Endothelial cell of umbilical vein (primary cell): ENCODE measurements around the gene CERS6. TPM values are rescaled to one million over a fixed set of nuclear protein-coding genes. Genes with fewer than 3 reads are reported as not detected.

Experiments used
- BruUV-seq: library from RNA; stranded (reverse); fragments of 400-500 nt; replicated peaks from 2 replicates; lab custom pipeline; 2021; lab: Mats Ljungman, UMichigan
- CTCF ChIA-PET: fragments of 300-600, 350-600 bp; sonication (Branson Sonifier 250); formaldehyde crosslinking; loops from one replicate; lab custom pipeline; 2021; ENCODE audit warnings: antibody characterized with exemption, inconsistent platforms; lab: Charles Lee
- POLR2A ChIA-PET: fragments of 300-600, 350-600 bp; sonication (Branson Sonifier 250); formaldehyde crosslinking; loops from one replicate; lab custom pipeline; 2021; ENCODE audit warnings: antibody characterized with exemption, inconsistent platforms; lab: Charles Lee
- DNase-seq: peaks from one replicate; pipeline ENCODE4 v3.0.0-alpha.2; 2011; ENCODE audit warnings: low read depth, low spot score
- FAIRE-seq: peaks from 2 replicates; lab custom pipeline; 2011; peaks lifted over from hg19 to GRCh38; lab: Jason Lieb, UNC
- H2AFZ ChIP-seq: 2 replicates; pipeline ENCODE4 v1.6.0; 2012; ENCODE audit warnings: low read depth, low read length, control low read depth, inconsistent platforms
- H3K27ac ChIP-seq: 2 replicates; pipeline ENCODE4 v1.5.1; 2011; ENCODE audit warnings: low read depth, mild to moderate bottlenecking, control low read depth, low read length, moderate library complexity; ENCODE audit not compliant: insufficient read depth
- H3K27me3 ChIP-seq, 2 experiments: 2 replicates each; pipeline versions ENCODE4 v1.6.0 to v1.6.1; 2011; ENCODE audit warnings: low read length in 2 of 2, mixed read lengths in 1 of 2; ENCODE audit not compliant: control insufficient read depth in 2 of 2, insufficient read depth in 2 of 2
- H3K36me3 ChIP-seq, 2 experiments: 2 replicates in 1 of 2; 3 replicates in 1 of 2; pipeline ENCODE4 v1.5.1; 2011; ENCODE audit warnings: low read length in 2 of 2, mild to moderate bottlenecking in 1 of 2, moderate library complexity in 1 of 2; ENCODE audit not compliant: control insufficient read depth in 2 of 2, insufficient read depth in 2 of 2; ENCODE audit errors: extremely low read depth in 1 of 2
- H3K4me1 ChIP-seq: 3 replicates; pipeline ENCODE4 v1.5.1; 2011; ENCODE audit warnings: mild to moderate bottlenecking, low read length; ENCODE audit not compliant: control insufficient read depth, insufficient read depth; ENCODE audit errors: extremely low read depth
- H3K4me2 ChIP-seq: 2 replicates; pipeline ENCODE4 v1.6.1; 2011; ENCODE audit warnings: low read length, control low read depth, mixed read lengths; ENCODE audit not compliant: insufficient read depth
- H3K4me3 ChIP-seq, 3 experiments: fragments of 200-600 bp in 1 of 3; sonication (generic), shearing (Covaris generic) in 1 of 3; replicated peaks in 1 of 3; 2 replicates each; pipeline ENCODE4 v1.5.1; 2011 to 2016; ENCODE audit warnings: control low read depth in 3 of 3, low read length in 3 of 3, mild to moderate bottlenecking in 2 of 3, inconsistent platforms in 1 of 3, low read depth in 1 of 3, moderate library complexity in 1 of 3; ENCODE audit not compliant: insufficient read depth in 1 of 3
- H3K79me2 ChIP-seq: 2 replicates; pipeline ENCODE4 v1.6.0; 2012; ENCODE audit warnings: low read length, inconsistent platforms; ENCODE audit not compliant: control insufficient read depth, insufficient read depth
- H3K9ac ChIP-seq: replicated peaks from 2 replicates; pipeline ENCODE3; 2011; ENCODE audit warnings: low read length, control low read depth; ENCODE audit not compliant: insufficient read depth; ENCODE audit errors: extremely low read depth
- H3K9me1 ChIP-seq: replicated peaks from 3 replicates; pipeline ENCODE4 v1.6.0; 2011; ENCODE audit warnings: mild to moderate bottlenecking, low read length; ENCODE audit not compliant: control insufficient read depth, insufficient read depth; ENCODE audit errors: extremely low read depth
- H3K9me3 ChIP-seq: replicated peaks from 2 replicates; pipeline ENCODE4 v1.5.1; 2012; ENCODE audit warnings: low read length, inconsistent platforms; ENCODE audit not compliant: control insufficient read depth, insufficient read depth
- H4K20me1 ChIP-seq: replicated peaks from 2 replicates; pipeline ENCODE3; 2011; ENCODE audit warnings: mild to moderate bottlenecking, low read length; ENCODE audit not compliant: control insufficient read depth, insufficient read depth; ENCODE audit errors: extremely low read depth
- EZH2 ChIP-seq: IDR thresholded peaks from 2 replicates; pipeline ENCODE4 v1.6.1; 2012; ENCODE audit warnings: borderline replicate concordance, low read depth, mild to moderate bottlenecking, moderate library complexity, low read length, inconsistent platforms; ENCODE audit not compliant: severe bottlenecking
- FOS ChIP-seq: IDR thresholded peaks from 2 replicates; pipeline ENCODE4 v1.6.1; 2011; ENCODE audit warnings: mild to moderate bottlenecking, low read length, moderate library complexity, borderline replicate concordance; ENCODE audit not compliant: insufficient read depth
- GATA2 ChIP-seq: IDR thresholded peaks from 2 replicates; pipeline ENCODE4 v1.7.0; 2011; ENCODE audit warnings: low read depth, mild to moderate bottlenecking, moderate library complexity, mixed read lengths, low read length; ENCODE audit not compliant: insufficient read length, insufficient read depth
- JUN ChIP-seq: IDR thresholded peaks from 2 replicates; pipeline ENCODE4 v1.6.1; 2011; ENCODE audit warnings: borderline replicate concordance, low read depth; ENCODE audit not compliant: insufficient read length, insufficient read depth
- MYC ChIP-seq: IDR thresholded peaks from one replicate; pipeline ENCODE4 v1.6.1; 2011; ENCODE audit warnings: mild to moderate bottlenecking, low read depth, low read length
- POLR2A ChIP-seq: IDR thresholded peaks from 2 replicates; pipeline ENCODE4 v1.6.1; 2012; ENCODE audit warnings: low read depth, mild to moderate bottlenecking, control low read depth, low read length
- POLR2AphosphoS5 ChIP-seq: IDR thresholded peaks from 2 replicates; pipeline ENCODE4 v1.6.1; 2012; ENCODE audit warnings: low read depth, mild to moderate bottlenecking, control low read depth, low read length, moderate library complexity; ENCODE audit not compliant: insufficient read depth
- dilution Hi-C: fragments of 300-500 bp; cut with MboI; formaldehyde crosslinking; loops from one replicate; pipeline ENCODE4 v1.15.0; 2019; ENCODE audit warnings: low sequenced_read_pairs; ENCODE audit not compliant: extremely low pct_ligation_motif_present
- intact Hi-C: fragments of 100-400 bp; cut with micrococcal nuclease; formaldehyde crosslinking; loops from one replicate; pipeline ENCODE4 v1.10.0; 2022
- polyA plus RNA-seq, 4 experiments: library from polyadenylated mRNA; depleted of rRNA in 3 of 4; stranded (reverse) in 3 of 4; unstranded in 1 of 4; fragments of >200 nt; gene quantifications; 2 replicates each; pipeline versions ENCODE4 v1.2.1 to v1.2.3, GENCODE V29; 2011 to 2012; ENCODE audit warnings: missing spikeins in 1 of 4
- total RNA-seq: library from RNA; stranded (reverse); gene quantifications from 2 replicates; pipeline ENCODE4 v1.2.3, GENCODE V29; 2021
- TF ChIP-seq, protein P1 (sequence below), 2 donors: IDR thresholded peaks; 1 replicate in 1 of 2; 2 replicates in 1 of 2; pipeline ENCODE4 v1.5.1; 2011; ENCODE audit warnings: low read length in 2 of 2, mild to moderate bottlenecking in 2 of 2, moderate library complexity in 2 of 2, control low read depth in 1 of 2, inconsistent platforms in 1 of 2, low read depth in 1 of 2; ENCODE audit not compliant: insufficient read depth in 1 of 2; ENCODE audit errors: extremely low read depth in 1 of 2
- TF ChIP-seq, protein P2 (sequence below): IDR thresholded peaks from 2 replicates; pipeline ENCODE4 v1.6.1; 2011; ENCODE audit not compliant: insufficient read depth, insufficient read length

The CERS6 gene
- total and polyA plus RNA-seq, 2 donors (not counting 3 experiments of a cell fraction or from before 2014, with no cell fraction given) = 2.7 to 11.7 TPM

DNA sequence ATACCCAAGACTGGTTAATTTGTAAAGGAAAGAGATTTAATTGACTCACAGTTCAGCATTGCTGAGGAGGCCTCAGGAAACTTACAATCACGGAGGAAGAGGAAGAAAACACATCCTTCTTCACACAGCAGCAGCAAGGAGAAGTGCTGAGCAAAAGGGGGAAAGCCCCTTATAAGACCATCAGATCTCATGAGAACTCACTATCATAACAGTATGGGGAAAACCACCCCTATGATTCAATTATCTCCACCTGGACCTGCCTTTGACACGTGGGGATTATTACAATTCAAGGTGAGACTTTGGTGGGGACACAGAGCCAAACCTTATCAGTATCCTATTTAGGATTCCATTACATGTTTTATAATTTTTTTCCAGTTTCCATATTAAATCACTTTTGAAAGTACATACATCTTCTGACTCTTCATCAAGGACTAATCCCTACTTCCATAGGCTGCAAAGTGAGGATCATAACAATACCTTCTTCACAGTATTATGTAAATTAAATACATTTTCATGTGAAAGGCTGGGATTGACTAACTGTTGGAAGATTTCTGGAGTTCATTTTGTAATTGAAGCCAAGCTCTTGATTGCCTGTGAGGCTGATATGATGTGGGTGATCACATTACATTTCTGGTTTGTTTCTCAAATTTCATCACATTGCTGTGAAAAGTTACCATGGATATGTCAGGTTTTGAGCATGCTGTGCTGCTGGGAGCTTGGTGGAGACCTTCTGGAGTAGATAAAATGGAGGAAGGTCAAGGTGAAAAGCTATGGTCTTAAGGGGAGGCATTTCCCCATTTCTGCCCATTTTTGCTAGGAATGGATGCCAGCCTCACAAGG lies 31.7 kb upstream of the CERS6 start:
- Histone ChIP-seq H3K79me2 (no peaks in the 10 kb centered on the region), H3K4me3 (no peak overlapping the region), H3K9ac (no peak overlapping the region), H3K9me1 (peaks cover 2% of the 10 kb centered on the region), H3K36me3 (no peaks in the 10 kb centered on the region), H4K20me1 (no peaks in the 10 kb centered on the region), H3K4me1 (no peaks in the 10 kb centered on the region), H3K27ac (no peak overlapping the region), H3K4me2 (no peak overlapping the region), H3K9me3 (no peaks in the 10 kb centered on the region), H2AFZ (no peak overlapping the region), H3K27me3 (no peaks in the 10 kb centered on the region)
- no peak for FAIRE-seq
- ChIA-PET CTCF (no interaction called here), POLR2A (no interaction called here)
- BruUV-seq = no TSS peak
- intact Hi-C loops = no loop called here
- dilution Hi-C loops = no loop called here
- TF ChIP-seq GATA2 (no peak), JUN (no peak), MYC (no peak), POLR2A (no peak), FOS (no peak), POLR2AphosphoS5 (no peak), EZH2 (no peak)
- TF ChIP-seq, protein P1, sequence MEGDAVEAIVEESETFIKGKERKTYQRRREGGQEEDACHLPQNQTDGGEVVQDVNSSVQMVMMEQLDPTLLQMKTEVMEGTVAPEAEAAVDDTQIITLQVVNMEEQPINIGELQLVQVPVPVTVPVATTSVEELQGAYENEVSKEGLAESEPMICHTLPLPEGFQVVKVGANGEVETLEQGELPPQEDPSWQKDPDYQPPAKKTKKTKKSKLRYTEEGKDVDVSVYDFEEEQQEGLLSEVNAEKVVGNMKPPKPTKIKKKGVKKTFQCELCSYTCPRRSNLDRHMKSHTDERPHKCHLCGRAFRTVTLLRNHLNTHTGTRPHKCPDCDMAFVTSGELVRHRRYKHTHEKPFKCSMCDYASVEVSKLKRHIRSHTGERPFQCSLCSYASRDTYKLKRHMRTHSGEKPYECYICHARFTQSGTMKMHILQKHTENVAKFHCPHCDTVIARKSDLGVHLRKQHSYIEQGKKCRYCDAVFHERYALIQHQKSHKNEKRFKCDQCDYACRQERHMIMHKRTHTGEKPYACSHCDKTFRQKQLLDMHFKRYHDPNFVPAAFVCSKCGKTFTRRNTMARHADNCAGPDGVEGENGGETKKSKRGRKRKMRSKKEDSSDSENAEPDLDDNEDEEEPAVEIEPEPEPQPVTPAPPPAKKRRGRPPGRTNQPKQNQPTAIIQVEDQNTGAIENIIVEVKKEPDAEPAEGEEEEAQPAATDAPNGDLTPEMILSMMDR (IDR thresholded peaks at IDR 0.05; ENCODE audit: extremely low read depth in 1 of 2, insufficient read depth in 1 of 2, low read depth in 1 of 2, low read length in 2 of 2) = no peak
- TF ChIP-seq, protein P2, sequence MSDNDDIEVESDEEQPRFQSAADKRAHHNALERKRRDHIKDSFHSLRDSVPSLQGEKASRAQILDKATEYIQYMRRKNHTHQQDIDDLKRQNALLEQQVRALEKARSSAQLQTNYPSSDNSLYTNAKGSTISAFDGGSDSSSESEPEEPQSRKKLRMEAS = no peak
- no peak for DNase-seq
